Measurements from ENCODE around the gene KDSR. TPM values are rescaled to one million over a fixed set of nuclear protein-coding genes. Genes with fewer than 3 reads are reported as not detected.

Gene KDSR
- total RNA-seq, 1 experiment from 2014 or later, result 29.8 TPM

GRCh38 chr18:63412953-63413352, 45.9 kb upstream of the KDSR start:
- Histone ChIP-seq H3K9me3 (ENCODE audit: control insufficient read depth, insufficient read depth, low read depth, low read length) (no peaks in the 10 kb centered on the region), H3K27me3 (ENCODE audit: control insufficient read depth, insufficient read depth, low read length) (no peaks in the 10 kb centered on the region), H3K4me3 (ENCODE audit: low read depth in 2 of 2, low read length in 2 of 2) (no peak overlapping the region), H3K4me1 (ENCODE audit: control insufficient read depth, insufficient read depth, low read length) (no peaks in the 10 kb centered on the region), H3K27ac (ENCODE audit: low read length) (no peak overlapping the region), H3K36me3 (ENCODE audit: control insufficient read depth, insufficient read depth, low read length) (peaks cover 3% of the 10 kb centered on the region; the same call in 1 of the 2 replicates)
- POLR2A ChIA-PET, result no interaction called here
- in situ Hi-C loops (cut with HindIII; ENCODE audit: low pct_unique_long_range_greater_than_20kb, low sequenced_read_pairs), result no loop called here
- intact Hi-C loops (cut with micrococcal nuclease; ENCODE audit: unreplicated experiment), result no loop called here
- ATAC-seq (no peak), DNase-seq (ENCODE audit: low read depth, low spot score) (no peak)
- CTCF ChIA-PET, result no interaction called here
- no TSS peak for BruUV-seq (replicated peaks)
- no peak for TF ChIP-seq POLR2AphosphoS5 (IDR thresholded peaks at IDR 0.05; ENCODE audit: low read depth, low read length)
- TF ChIP-seq SIN3A (IDR thresholded peaks at IDR 0.05; ENCODE audit: borderline replicate concordance, insufficient read depth, low read depth, low read length), result no peak
- no peak for TF ChIP-seq REST (IDR thresholded peaks at IDR 0.05; ENCODE audit: insufficient read depth in 1 of 2, low read depth in 2 of 2, low read length in 1 of 2)
- no peak for TF ChIP-seq TCF7L2 (IDR thresholded peaks at IDR 0.05; ENCODE audit: low read depth, low read length)
- no peak for TF ChIP-seq CTCF (IDR thresholded peaks at IDR 0.05)

- H3K9me3 ChIP-seq (ENCODE audit: control insufficient read depth, insufficient read depth, low read depth, low read length), result no peaks in the 10 kb centered on the region
- no peak for ATAC-seq
- no TSS peak for BruUV-seq (replicated peaks)
- no peaks in the 10 kb centered on the region for H3K4me1 ChIP-seq (ENCODE audit: control insufficient read depth, insufficient read depth, low read length)
- intact Hi-C loops (cut with micrococcal nuclease; ENCODE audit: unreplicated experiment), result no loop called here
- in situ Hi-C loops (cut with HindIII; ENCODE audit: low pct_unique_long_range_greater_than_20kb, low sequenced_read_pairs), result no loop called here
- no peak for DNase-seq (ENCODE audit: low read depth, low spot score)
- CTCF ChIA-PET, result interaction anchor here (0.5 kb wide), 1 partner anchor 30 kb away, joined by 3 read pairs; no protein-coding TSS in a partner anchor
- POLR2A ChIA-PET, result no interaction called here
- H3K36me3 ChIP-seq (ENCODE audit: control insufficient read depth, insufficient read depth, low read length), result peaks cover 7% of the 10 kb centered on the region; the same call in 1 of the 2 replicates
- no peak overlapping the region for H3K4me3 ChIP-seq (ENCODE audit: low read depth in 2 of 2, low read length in 2 of 2)
- H3K27ac ChIP-seq (ENCODE audit: low read length), result no peak overlapping the region
- TF ChIP-seq SIN3A (IDR thresholded peaks at IDR 0.05; ENCODE audit: borderline replicate concordance, insufficient read depth, low read depth, low read length), result no peak
- TF ChIP-seq REST (IDR thresholded peaks at IDR 0.05; ENCODE audit: insufficient read depth in 1 of 2, low read depth in 2 of 2, low read length in 1 of 2), result no peak
- no peak for TF ChIP-seq POLR2AphosphoS5 (IDR thresholded peaks at IDR 0.05; ENCODE audit: low read depth, low read length)
- TF ChIP-seq CTCF (IDR thresholded peaks at IDR 0.05), result no peak
- TF ChIP-seq TCF7L2 (IDR thresholded peaks at IDR 0.05; ENCODE audit: low read depth, low read length), result no peak
- no peaks in the 10 kb centered on the region for H3K27me3 ChIP-seq (ENCODE audit: control insufficient read depth, insufficient read depth, low read length)
Observed at GRCh38 chr18:63410792-63411191, 43.8 kb upstream of the KDSR start.
